A673 (cell line): ENCODE data around the gene RGPD8. TPM values are rescaled to one million over a fixed set of nuclear protein-coding genes. Genes with fewer than 3 reads are reported as not detected.

Experiments
- BruUV-seq: library from RNA; stranded (reverse); fragments of 400-500 nt; replicated peaks from 2 replicates; lab custom pipeline; 2021; lab: Mats Ljungman, UMichigan
- CTCF ChIA-PET: fragments of 300-600 bp; sonication (Branson Sonifier 250); formaldehyde crosslinking; loops from one replicate; lab custom pipeline; 2022; ENCODE audit warnings: antibody characterized with exemption; lab: Charles Lee
- POLR2A ChIA-PET: fragments of 300-600 bp; sonication (Branson Sonifier 250); formaldehyde crosslinking; loops from one replicate; lab custom pipeline; 2022; ENCODE audit warnings: antibody characterized with exemption; ENCODE audit not compliant: low non-redundant PET; lab: Charles Lee
- DNase-seq: peaks from one replicate; pipeline ENCODE4 v3.0.0-alpha.2; 2015; ENCODE audit warnings: low spot score
- H3K27ac ChIP-seq: fragments of 200-600 bp; sonication (generic); 2 replicates; pipeline ENCODE4 v1.5.1; 2016; ENCODE audit warnings: mixed run types, low read depth, mild to moderate bottlenecking, mixed read lengths, antibody characterized with exemption, low read length; ENCODE audit not compliant: poor library complexity, severe bottlenecking
- H3K27me3 ChIP-seq: fragments of 200-600 bp; sonication (generic); replicated peaks from 2 replicates; pipeline ENCODE4 v1.6.1; 2017; ENCODE audit warnings: mixed run types, low read depth, mild to moderate bottlenecking, mixed read lengths, antibody characterized with exemption, low read length; ENCODE audit not compliant: insufficient read depth, poor library complexity
- H3K36me3 ChIP-seq: fragments of 200-600 bp; sonication (generic); 2 replicates; pipeline ENCODE4 v1.6.1; 2016; ENCODE audit warnings: mixed run types, mild to moderate bottlenecking, mixed read lengths, antibody characterized with exemption, low read length; ENCODE audit not compliant: insufficient read depth, poor library complexity, severe bottlenecking
- H3K4me1 ChIP-seq: fragments of 200-600 bp; sonication (generic); 2 replicates; pipeline ENCODE4 v1.6.1; 2017; ENCODE audit warnings: mixed run types, mild to moderate bottlenecking, mixed read lengths, antibody characterized with exemption, low read length; ENCODE audit not compliant: insufficient read depth, poor library complexity, severe bottlenecking
- H3K4me3 ChIP-seq: fragments of 200-600 bp; sonication (generic); 2 replicates; pipeline ENCODE4 v1.5.1; 2016; ENCODE audit warnings: low read depth, mixed run types, mild to moderate bottlenecking, mixed read lengths, low read length; ENCODE audit not compliant: poor library complexity, severe bottlenecking
- H3K9me3 ChIP-seq: fragments of 200-600 bp; sonication (generic); 2 replicates; pipeline ENCODE4 v1.6.1; 2016; ENCODE audit warnings: mixed run types, low read depth, mild to moderate bottlenecking, mixed read lengths, antibody characterized with exemption, low read length; ENCODE audit not compliant: poor library complexity, severe bottlenecking
- CTCF ChIP-seq: fragments of 300-800, 200-600 bp; sonication (generic); conservative IDR thresholded peaks from 2 replicates; pipeline ENCODE4 v1.5.1; 2017; ENCODE audit warnings: low read depth, mild to moderate bottlenecking, antibody characterized with exemption, low read length, moderate library complexity, mixed read lengths
- EZH2 ChIP-seq: fragments of 200-600 bp; sonication (generic); IDR thresholded peaks from 2 replicates; pipeline ENCODE4 v1.6.1; 2017; ENCODE audit warnings: borderline replicate concordance, low read depth, mild to moderate bottlenecking, mixed read lengths, antibody characterized with exemption, low read length; ENCODE audit not compliant: poor library complexity, severe bottlenecking
- intact Hi-C: fragments of 100-400 bp; cut with micrococcal nuclease; formaldehyde crosslinking; loops from one replicate; pipeline ENCODE4 v1.10.0; 2022; ENCODE audit not compliant: unreplicated experiment
- total RNA-seq: library from RNA; stranded (reverse); gene quantifications from 2 replicates; pipeline ENCODE4 v1.2.3, GENCODE V29; 2021

The RGPD8 gene
- total RNA-seq, 1 experiment from 2014 or later: 19.9 TPM

GRCh38 chr2:112476434-112476833, 43.0 kb upstream of the RGPD8 start:
- no TSS peak for BruUV-seq
- TF ChIP-seq EZH2 (no peak), CTCF (no peak)
- POLR2A ChIA-PET: no interaction called here
- Histone ChIP-seq H3K9me3 (no peaks in the 10 kb centered on the region), H3K36me3 (no peaks in the 10 kb centered on the region), H3K27ac (no peak overlapping the region), H3K4me1 (peaks cover 4% of the 10 kb centered on the region), H3K4me3 (no peak overlapping the region), H3K27me3 (no peaks in the 10 kb centered on the region)
- CTCF ChIA-PET: no interaction called here
- intact Hi-C loops: no loop called here
- no peak for DNase-seq

- TF ChIP-seq EZH2 (no peak), CTCF (no peak)
- Histone ChIP-seq H3K27ac (no peak overlapping the region), H3K4me1 (no peaks in the 10 kb centered on the region), H3K36me3 (no peaks in the 10 kb centered on the region), H3K27me3 (no peaks in the 10 kb centered on the region), H3K4me3 (no peak overlapping the region), H3K9me3 (no peaks in the 10 kb centered on the region)
- no TSS peak for BruUV-seq
- ChIA-PET CTCF (no interaction called here), POLR2A (no interaction called here)
- DNase-seq: no peak
- intact Hi-C loops: no loop called here
Measured at GRCh38 chr2:112474844-112475486, 41.5 kb upstream of the RGPD8 start.

GRCh38 chr2:112472547-112473263, 39.3 kb upstream of the RGPD8 start:
- H3K27me3 ChIP-seq: no peaks in the 10 kb centered on the region
- H3K9me3 ChIP-seq: no peaks in the 10 kb centered on the region
- ChIA-PET CTCF (no interaction called here), POLR2A (no interaction called here)
- H3K27ac ChIP-seq: no peak overlapping the region
- H3K4me1 ChIP-seq: no peaks in the 10 kb centered on the region
- TF ChIP-seq EZH2 (no peak), CTCF (no peak)
- DNase-seq: no peak
- no TSS peak for BruUV-seq
- intact Hi-C loops: no loop called here
- H3K4me3 ChIP-seq: no peak overlapping the region
- H3K36me3 ChIP-seq: no peaks in the 10 kb centered on the region
